Adrenal gland (tissue), 5 donors: ENCODE measurements around the gene SLC19A1.

Experiments
- POLR2A ChIP-seq, 2 donors: fragments of 450-650 bp; IDR thresholded peaks; one replicate each; pipeline ENCODE4 v1.6.1; 2017; ENCODE audit warnings: antibody characterized with exemption in 2 of 2, mild to moderate bottlenecking in 2 of 2, moderate library complexity in 1 of 2
- TF ChIP-seq, protein P1 (sequence below), 6 experiments: fragments of 450-650 bp in 4 of 6; fragments of 200-600 bp in 2 of 6; sonication (generic) in 1 of 6; IDR thresholded peaks; 1 replicate in 5 of 6; 2 replicates in 1 of 6; pipeline versions ENCODE4 v1.5.1 to v1.8.0; 2016 to 2021; ENCODE audit warnings: antibody characterized with exemption in 6 of 6, mild to moderate bottlenecking in 2 of 6, moderate library complexity in 1 of 6
- donor health status: DM: no; HTN: no; CAD: no.

DNA sequence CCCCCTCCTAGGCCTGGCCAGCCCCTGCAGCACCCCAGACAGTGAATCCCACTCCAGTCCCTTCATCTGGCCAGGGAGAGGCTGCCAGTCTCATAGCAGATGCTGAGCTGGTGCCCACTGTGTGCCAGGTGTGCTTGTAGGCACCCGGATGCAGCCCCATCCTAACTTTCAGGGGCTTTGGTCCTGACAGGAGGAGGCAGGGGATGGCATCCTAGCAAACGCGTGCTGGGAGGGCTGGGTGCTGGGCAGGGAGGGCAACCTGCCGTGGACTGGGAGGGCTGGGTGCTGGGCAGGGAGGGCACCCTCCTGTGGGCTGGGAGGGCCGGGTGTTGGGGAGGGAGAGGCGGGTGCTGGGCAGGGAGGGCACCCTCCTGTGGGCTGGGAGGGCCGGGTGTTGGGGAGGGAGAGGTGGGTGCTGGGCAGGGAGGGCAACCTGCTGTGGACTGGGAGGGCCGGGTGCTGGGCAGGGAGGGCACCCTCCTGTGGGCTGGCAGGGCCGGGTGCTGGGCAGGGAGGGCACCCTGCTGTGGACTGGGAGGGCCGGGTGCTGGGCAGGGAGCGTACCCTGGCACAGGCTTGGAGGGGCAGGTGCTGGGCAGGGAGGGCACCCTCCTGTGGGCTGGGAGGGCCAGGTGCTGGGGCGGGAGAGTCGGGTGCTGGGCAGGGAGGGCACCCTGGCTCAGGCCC is 35.3 kb downstream of the SLC19A1 start:
- TF ChIP-seq, protein P1, sequence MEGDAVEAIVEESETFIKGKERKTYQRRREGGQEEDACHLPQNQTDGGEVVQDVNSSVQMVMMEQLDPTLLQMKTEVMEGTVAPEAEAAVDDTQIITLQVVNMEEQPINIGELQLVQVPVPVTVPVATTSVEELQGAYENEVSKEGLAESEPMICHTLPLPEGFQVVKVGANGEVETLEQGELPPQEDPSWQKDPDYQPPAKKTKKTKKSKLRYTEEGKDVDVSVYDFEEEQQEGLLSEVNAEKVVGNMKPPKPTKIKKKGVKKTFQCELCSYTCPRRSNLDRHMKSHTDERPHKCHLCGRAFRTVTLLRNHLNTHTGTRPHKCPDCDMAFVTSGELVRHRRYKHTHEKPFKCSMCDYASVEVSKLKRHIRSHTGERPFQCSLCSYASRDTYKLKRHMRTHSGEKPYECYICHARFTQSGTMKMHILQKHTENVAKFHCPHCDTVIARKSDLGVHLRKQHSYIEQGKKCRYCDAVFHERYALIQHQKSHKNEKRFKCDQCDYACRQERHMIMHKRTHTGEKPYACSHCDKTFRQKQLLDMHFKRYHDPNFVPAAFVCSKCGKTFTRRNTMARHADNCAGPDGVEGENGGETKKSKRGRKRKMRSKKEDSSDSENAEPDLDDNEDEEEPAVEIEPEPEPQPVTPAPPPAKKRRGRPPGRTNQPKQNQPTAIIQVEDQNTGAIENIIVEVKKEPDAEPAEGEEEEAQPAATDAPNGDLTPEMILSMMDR (IDR thresholded peaks at IDR 0.05), result no peak
- TF ChIP-seq POLR2A (IDR thresholded peaks at IDR 0.05), result no peak
